Muscle of arm (tissue), 12 donors: ENCODE results near the gene DPYSL3. TPM values are rescaled to one million over a fixed set of nuclear protein-coding genes. Genes with fewer than 3 reads are reported as not detected.

Source experiments
- DNase-seq: peaks from one replicate; pipeline ENCODE4 v3.0.0-alpha.2; 2013
- polyA plus RNA-seq, 12 donors: library from polyadenylated mRNA; unstranded; fragments of 120-200 nt; gene quantifications; one replicate each; pipeline ENCODE4 v1.2.1, GENCODE V29; 2013; ENCODE audit not compliant: insufficient read length in 12 of 12

Gene DPYSL3
- polyA plus RNA-seq, 12 donors, result 96.8 to 167 (median 117) TPM; not detected in 1

DNA sequence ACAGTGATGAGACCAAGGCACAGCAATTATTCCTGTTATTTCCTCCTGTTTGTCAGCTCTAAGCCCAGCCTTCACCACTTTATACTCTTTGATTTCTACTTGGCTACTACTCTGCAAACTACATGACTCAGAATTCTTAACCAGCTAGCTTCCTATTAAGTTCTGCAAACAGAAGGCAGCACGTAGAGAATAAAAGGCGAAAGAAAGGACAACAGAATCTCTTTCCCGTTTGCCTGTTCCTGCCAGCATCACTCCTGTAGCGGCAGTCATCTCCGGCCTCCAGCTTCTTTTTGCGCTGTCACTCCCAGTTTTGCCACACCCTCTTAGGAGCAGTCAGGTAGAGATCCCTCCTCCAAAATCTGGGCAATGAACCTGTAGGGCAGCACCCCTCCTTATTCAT is 29.9 kb downstream of the DPYSL3 start:
- DNase-seq, result no peak

DNA sequence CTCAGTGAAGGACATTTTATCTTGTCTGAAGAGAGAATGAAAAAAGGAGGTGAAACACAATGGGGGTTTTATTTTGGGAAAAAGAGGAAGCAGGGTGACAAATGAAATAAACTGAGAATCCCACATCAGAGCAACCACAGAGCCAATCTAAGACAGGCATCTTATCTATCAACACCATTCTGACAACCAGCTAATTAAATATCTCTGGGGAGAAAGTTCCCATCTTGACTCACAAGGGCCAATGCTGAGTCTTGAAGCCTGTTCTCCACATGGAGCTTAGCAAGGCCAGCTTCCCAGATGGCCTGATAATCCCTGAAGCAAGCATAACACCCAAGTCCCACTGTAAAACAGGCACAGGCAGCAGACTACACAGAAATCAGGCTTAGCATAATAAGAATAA is 30.4 kb downstream of the DPYSL3 start:
- no peak for DNase-seq

DNA sequence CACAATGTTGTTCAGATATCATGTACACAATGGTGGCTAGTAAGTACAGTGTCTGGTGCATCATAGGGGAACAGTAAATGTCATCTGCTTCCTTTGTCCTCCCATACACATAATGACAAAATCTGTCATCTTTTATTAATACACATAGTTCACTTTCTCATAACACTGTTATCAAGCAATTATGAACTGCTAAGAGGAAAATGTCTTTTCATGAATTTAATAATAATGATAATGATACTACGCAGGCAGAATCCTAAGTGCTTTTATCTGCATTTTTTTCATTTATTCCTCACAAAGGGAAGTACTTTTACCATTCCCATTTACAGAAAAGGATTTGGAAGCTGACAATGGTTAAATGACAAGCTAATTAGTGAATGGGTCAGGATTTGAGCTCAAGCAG is 35.7 kb downstream of the DPYSL3 start:
- no peak for DNase-seq

DNA sequence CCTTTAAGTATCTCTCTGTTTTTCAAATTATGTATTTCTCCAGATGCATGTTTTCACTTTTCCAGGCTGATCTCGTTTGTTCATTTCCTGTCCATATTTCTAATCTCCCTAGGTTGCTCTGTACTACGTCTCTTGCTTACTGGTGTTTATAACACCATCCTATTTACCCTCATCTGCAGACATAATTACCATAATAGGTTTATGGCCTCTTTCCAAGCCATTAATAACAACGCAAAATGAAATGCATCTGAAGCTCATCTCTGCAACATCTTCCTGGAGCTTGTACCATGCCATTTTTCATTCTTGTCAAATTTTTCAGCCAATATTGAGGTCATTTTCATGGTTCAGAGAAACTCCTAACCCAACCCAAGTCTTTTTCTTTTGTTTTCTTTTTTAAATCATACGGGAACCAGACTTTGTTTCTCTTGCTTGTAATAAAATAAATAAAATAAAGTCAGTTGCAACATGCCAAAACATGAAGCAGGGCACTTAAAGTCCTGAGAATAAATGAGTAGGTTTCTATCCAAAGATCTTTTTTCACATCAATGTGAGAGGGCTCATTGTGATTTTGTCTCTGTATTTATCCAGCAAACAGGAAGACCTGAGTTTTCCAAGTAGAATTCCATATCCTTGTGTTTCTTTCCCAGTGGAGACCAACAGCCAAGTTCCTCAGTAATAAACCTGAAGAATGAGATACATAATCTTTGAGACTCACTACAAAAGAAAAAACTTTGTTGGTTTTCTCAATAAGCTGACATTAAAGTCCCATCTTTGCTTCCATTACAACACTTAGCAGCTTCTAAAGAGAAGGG is 37.0 kb downstream of the DPYSL3 start:
- peak; percentile 78 for DNase-seq

DNA sequence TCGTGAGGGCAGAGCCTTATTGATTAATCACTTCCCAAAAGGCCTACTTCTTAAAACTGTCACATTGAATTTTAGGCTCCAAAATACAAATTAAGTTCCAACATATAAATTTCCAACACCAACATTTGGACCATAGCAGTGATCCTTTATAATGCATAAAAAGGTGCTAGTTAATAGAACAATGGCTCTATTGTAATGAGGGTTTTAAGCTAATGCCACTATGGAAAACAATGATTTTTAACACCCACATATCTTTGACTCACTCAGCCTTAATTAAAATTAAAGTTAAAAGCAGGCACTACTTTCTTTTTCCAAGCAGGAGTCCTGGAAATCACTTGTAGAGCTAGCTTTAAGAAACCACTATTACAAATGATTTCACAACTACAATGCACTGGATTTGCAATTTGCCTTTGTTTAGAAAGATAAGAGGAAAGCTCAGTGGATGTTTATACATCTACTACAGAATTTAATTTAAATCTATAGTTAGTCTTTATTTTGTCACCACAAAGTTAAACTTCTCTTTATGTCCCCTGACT is 41.8 kb downstream of the DPYSL3 start:
- DNase-seq, result no peak

DNA sequence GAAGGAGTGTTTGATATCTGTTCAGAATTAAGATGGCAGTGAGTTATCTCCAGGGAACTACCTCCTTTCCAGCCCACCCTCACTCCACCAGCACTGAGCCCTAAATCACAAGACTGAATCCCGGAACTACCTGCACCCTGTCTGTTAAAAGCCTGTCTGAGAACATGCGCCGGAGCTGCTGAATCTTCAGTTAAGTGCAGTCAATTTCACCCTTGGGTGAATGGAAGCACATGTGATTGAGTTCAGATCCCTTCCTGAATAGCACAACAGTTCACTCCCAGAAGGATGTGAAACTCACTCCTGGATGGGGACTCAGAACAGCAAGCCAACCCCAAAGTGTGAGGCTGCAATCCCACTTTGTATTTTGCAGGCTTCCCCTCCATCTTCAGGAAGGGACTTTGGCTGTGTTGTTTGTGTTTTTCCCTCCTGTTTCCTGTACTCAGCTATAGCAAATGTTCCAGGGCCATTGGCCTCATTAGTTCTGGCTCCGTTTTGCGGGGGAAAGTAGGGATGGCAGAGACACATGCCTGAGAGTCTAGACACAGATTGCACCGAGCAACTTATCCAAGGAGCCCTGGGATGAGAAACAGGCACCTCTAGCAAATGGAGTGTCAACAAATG is 43.4 kb downstream of the DPYSL3 start:
- peak; percentile 79 for DNase-seq

DNA sequence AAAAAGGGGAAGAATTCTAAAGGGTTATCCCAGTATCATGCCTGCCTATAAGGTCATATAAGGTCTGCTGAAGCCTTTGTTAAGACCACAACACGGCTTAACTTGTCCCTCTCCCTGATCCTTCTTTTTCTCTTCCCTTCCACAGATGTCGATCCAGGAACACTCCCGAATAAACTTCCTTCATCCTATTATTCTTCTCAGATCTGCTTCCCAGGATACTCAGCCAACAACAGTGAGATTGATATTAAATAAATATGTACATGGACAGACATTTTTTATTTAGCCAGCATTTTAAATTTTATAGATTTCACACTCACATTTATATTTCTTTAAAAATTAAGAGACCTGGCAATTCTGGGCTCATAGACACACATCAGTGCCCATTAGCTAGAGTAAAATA is 44.1 kb downstream of the DPYSL3 start:
- DNase-seq, result no peak

DNA sequence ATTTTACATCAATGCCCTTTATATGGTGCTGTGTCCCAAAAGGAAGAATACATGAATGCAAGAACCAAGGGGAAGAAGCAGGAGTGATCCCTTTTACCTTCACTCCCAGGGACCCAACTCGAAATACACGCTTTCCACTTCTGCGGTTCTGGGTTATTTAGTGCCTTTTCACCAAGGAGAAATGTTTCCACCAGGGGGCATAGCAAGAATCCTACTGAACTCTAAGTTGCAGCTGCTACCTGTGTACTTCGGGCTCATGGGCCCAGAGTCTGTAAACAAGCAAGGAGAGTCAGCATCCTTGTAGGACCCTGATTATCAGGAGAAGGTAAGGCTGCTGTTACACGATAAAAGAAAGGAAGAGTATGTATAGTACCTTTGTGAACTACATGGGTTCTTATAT is 45.7 kb downstream of the DPYSL3 start:
- no peak for DNase-seq

DNA sequence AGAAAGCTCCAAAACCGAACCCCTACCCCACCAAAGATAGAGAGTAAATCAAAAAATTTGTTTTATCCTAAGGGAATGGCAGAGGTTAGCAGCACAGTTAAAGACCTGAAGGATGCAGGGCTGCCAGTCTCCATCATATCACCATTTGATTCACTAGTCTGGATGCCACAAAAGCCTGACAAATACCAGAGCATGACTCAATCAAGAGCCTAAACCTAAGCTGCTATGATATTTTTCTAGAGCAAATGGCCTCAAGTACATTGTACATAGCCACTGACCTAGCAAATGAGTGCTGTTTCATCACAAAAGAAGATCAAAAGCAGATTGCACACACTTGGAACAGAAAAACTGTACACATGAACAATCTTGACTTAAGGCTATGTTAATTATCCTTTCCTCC is 48.0 kb downstream of the DPYSL3 start:
- no peak for DNase-seq

DNA sequence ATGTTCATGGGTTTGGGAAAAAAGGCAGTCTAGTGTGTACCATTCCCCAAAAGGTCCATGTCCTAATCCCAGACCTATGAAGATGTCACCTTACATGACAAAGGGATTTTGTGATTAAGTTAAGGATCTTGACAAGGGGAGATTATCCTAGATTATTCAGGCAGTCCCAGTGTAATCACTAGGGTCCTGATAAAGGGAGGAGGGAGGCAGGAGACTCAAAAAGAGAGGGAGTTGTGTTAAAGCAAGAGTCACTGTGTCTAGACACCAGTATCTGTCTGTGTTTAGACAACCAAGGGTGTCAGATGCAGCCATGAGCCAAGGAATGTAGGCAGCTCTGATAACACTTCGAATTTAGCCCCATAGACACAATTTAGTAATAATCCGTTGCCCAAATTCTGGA is 49.5 kb downstream of the DPYSL3 start:
- no peak for DNase-seq

DNA sequence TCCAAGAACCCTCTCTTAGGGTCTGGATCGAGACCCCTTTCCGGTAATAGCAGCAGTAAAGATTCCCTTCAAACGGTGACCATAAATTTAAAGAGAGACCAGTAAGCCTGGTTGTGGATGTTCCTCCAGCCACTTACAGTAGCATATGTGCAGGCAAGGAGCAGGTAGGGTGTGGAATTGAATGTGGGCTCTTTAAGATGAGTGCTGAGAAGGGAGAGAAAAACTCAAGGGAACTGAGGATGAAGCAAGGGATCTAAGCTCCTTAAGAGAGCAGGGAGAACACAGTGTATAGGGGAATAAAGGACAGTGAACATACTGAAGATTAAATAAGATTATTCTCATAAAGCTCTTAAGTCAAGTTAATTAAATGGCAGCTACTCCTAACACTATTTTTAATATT is 51.3 kb downstream of the DPYSL3 start:
- no peak for DNase-seq

DNA sequence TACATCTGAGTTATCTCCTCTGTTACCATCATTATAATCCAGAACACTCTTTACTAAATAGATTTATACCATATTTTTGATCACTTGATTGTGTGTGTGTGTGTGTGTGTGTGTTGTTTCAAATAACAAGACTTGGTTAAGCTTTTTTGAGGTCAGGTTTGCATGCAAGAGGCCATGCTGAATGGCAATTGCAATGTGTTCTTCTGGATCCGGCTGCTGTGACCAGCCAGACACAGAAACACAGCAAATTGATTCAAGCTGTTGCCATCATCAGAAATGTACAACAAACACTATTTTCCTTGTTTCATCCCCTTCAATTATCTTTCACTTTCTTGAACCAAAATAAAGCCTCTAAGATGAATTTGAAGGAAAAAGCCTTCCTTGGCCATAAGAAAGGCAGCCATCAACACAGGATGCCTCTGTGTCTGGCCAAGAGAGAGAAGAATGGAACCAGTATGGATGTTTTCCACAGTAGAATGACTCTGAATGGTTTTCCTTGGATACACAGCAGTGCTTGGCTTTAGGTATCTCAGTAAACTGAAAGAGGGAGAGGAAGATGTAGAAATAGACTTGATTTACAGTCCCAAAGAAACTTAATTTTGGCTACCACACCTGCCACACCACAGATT is 53.9 kb downstream of the DPYSL3 start:
- DNase-seq, result no peak

DNA sequence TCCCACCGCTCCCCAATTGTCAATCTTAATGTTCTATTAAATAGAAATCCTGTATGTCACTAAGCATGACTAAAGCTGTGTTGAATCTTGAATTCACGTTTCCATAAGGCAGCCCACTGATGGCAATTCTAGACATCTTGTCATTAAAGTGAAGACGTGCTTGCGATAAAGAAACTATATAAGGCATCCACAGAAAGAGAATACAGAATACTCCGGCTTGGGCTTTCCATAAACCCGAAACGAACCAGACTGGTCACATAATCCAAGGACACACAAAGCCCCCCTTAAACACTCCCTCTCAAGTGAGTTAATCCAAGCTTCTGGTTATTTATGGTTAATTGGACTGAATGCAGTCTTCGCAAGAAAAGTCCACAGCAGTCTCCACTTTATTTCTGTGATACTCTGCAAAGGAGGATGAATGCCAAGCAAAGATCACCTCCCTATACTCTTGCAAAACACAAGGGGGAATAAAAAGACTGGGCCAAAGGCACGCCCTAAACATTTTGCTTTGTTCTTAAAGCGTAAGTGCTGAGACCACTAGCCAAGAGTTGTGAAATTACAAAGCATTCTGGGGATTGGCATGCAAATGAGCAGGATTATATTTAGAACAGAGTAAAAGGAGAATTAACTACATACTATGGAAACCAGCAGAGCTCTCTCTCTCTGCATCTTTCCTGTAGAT is 54.7 kb downstream of the DPYSL3 start:
- peak; percentile 83 for DNase-seq

DNA sequence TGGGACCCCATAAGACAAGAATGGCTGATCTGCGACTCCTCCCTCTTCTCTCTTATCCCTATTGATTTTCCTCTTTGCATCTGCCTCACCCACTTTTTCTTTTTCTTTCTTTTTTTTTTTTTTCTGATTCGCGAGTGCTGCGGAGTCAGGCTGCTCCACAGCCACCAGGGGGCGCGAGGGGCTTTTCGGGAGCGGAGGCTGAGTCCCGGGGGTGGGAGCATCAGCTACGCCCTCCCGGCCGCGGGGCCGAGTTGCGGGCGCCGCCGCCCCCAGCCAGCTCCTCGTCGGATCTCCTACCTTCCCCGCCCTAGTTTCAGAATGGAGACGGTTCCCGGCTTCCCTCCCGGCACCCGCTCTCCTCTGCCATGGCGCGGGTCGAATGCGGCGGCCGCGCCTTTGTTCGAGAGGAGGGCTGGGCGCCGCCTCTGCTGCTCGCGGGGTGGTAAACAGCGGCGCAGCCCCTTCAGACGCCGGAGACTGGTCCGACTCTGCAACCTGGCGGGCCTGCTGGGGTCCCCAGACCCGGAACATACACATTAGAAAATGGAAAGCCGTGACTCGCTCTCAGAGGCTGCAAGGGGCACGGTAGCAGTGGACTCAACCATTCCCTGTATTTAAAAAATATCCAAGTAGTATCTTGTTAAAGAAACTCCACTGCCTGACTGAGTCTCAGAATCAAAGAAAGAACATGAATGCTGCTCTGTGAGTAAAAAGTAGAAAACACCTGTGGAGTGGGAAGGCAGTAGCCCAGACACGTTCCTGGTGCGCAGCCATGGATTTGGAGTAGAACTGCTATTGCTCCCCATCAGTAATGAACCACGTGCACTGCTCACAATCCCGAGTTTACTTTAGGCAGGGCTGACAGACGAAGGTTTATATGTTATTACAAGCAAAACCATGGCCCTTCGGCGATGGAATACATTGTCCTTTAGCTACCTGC is 55.7 kb downstream of the DPYSL3 start:
- DNase-seq, result peak; percentile 96

DNA sequence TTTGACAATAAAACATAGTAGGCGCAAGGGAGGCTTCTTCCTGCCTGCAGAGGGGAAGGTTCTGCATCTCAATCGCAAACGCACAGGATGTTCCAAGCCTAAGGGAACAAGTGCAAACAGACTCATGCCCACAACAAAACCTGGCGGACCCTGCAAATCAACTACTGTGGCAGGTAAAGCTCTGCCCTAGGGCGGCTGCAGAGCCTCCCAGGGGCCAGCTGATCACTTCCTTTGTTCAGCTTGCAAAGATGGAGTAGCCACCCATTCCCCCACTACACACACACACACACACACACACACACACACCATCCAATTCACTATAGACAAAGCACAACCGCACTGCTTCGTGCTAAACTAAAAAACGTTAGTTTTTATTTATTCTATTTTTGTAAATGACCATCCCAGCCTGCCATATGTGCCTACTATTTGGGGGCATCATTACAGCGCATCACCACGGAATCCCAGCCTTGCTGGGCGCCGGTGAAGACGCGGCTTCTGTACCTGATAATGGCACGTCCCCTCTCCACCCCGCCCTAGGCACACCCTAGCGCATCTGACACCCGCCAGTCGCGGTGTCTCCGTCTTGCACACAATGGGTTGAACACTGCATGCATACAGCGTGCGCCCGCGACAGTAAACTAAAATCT is 57.6 kb downstream of the DPYSL3 start:
- DNase-seq, result no peak

DNA sequence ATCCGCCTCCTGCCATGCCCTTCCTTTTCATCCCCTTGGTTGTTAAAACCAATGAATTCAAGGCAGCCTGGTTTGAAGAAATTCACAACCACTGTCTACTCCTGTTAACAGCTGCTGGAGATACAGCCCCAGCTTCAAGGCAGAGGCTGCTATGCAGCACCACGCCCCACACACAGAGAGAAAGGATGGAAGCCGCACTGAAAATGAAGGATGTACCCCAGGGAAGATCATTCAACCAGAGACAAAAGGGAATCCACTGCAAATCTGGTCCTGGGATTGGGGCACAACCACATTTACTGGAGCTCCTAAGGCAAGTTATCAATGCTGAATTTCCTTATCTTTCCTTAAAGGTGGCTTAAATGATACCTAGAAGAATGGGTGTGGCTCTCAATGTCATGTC is 58.7 kb downstream of the DPYSL3 start:
- no peak for DNase-seq

DNA sequence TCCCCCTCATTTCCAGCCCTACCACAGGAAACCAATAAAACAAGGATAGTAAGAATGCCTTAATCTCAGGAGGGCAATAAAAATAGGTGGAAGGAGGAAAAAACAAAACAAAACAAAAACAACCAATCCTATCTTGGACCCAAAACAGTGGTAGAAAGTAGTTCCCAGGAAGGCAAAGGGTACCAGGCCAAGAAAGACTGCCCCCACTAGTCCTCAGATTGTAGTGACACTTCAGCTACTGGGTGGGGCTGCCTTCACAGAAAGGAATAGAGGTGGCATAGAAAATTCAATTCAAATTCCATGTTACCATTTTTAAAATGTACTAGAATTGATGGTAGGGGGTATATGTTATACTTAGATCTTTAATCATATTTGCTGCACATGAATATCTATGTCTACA is 59.3 kb downstream of the DPYSL3 start:
- DNase-seq, result no peak

DNA sequence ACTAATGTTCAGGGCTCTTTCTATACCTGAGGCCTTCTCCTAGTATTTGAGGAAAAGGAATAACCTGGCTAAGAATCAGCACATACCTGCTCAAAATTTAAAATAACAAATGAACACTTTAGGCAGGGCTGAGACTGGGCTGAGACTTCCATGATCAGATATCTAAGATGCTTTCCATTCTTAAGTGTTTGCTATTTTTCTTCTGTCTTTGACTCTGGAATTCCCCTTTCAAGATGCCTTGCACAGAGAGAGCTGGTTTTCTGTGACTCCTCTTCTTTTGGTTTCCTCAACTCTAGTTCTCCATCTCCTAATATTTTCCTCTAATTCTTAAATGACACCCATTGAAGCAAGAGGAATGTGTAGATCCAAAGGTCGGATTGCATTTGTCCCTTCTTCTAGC is 61.1 kb downstream of the DPYSL3 start:
- no peak for DNase-seq

DNA sequence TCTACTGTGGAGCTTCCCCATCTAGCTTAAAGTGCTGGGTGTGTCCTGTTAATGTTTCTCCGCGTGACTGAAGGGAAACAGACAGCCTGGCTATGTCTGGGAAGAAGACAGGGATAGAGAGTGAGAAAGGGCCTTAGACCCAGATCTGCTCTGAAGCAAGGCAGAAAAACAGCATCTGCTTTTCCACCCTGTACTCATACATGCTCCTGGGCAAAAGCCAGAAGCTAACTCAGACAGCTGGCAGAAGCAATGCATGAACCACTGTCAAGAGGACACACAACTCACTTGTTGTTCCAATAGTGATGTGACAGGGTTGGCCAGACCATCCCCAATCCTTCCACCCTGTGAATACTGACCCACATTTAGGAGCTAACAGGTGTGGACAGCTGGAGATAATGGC is 63.3 kb downstream of the DPYSL3 start:
- DNase-seq, result peak; percentile 41

DNA sequence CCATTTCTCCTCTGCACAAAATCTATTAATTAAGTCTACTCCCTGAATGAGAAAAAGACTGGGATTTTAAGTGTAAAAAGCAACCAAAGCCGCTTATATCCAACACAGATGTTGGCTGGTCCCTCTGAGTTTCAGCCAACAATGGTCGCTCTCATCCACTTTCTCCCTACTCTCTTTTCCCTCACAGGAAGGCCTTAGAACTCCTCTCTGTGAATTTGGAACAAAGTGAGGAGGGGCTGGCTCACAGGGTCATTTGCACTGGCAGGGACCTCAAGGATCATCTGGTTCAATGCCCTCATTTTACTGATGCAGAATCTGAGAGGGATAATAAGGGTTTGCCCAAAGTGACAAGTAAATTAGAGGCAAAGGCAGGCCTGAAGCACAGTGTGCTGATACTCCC is 64.0 kb downstream of the DPYSL3 start:
- DNase-seq, result peak; percentile 25

DNA sequence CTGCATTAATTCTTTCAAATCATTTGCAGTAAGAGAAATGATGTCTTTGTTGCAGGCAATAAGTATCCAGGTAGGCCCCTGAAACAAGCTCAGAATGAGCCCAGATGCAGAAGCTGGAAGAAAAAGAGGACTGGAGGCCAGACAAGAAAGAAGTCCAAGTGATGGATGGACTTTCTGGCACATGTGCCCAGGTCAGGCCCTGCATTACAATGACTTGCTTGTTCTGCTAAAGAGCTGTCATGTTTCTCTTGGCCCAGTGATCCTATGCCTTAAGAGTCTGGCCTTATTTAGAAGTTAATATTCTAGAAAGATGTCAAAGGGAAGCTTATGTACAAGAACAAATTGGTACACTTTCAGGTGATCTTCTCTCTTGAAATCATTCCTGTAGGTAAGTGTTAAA is 64.8 kb downstream of the DPYSL3 start:
- DNase-seq, result no peak
